ENCODE data around the gene ZCCHC2. TPM values are rescaled to one million over a fixed set of nuclear protein-coding genes. Genes with fewer than 3 reads are reported as not detected.
A peak's percentile ranks its signal among the peaks of the same experiment; 100 is the strongest.

The ZCCHC2 gene
- total RNA-seq, 2 donors from 2014 or later, result 14.4 to 16.9 TPM

- H3K9ac ChIP-seq (ENCODE audit: extremely low read depth, low read length, poor library complexity, severe bottlenecking), result no peak overlapping the region
- TF ChIP-seq, protein P1, sequence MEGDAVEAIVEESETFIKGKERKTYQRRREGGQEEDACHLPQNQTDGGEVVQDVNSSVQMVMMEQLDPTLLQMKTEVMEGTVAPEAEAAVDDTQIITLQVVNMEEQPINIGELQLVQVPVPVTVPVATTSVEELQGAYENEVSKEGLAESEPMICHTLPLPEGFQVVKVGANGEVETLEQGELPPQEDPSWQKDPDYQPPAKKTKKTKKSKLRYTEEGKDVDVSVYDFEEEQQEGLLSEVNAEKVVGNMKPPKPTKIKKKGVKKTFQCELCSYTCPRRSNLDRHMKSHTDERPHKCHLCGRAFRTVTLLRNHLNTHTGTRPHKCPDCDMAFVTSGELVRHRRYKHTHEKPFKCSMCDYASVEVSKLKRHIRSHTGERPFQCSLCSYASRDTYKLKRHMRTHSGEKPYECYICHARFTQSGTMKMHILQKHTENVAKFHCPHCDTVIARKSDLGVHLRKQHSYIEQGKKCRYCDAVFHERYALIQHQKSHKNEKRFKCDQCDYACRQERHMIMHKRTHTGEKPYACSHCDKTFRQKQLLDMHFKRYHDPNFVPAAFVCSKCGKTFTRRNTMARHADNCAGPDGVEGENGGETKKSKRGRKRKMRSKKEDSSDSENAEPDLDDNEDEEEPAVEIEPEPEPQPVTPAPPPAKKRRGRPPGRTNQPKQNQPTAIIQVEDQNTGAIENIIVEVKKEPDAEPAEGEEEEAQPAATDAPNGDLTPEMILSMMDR (conservative IDR thresholded peaks at IDR 0.05), result peak; percentile 97
- no peak overlapping the region for H3K27ac Mint-ChIP-seq
- H3K27me3 ChIP-seq (ENCODE audit: control insufficient read depth, insufficient read depth, low read length, poor library complexity, severe bottlenecking), result no peaks in the 10 kb centered on the region
- no peaks in the 10 kb centered on the region for H3K36me3 Mint-ChIP-seq (ENCODE audit: low read depth)
- 38 to 68% methylated on average over 5 to 14 of the region's 14 CpGs for WGBS, 2 experiments (ENCODE audit: insufficient coverage in 1 of 2, insufficient read length in 1 of 2)
- no peaks in the 10 kb centered on the region for H3K27me3 Mint-ChIP-seq (ENCODE audit: insufficient read depth)
- peaks cover 9% of the 10 kb centered on the region for H3K4me1 Mint-ChIP-seq
- H3K4me3 ChIP-seq (ENCODE audit: low read length), result no peak overlapping the region
- no peaks in the 10 kb centered on the region for H3K9me3 ChIP-seq (ENCODE audit: control insufficient read depth, low read length)
- DNase-seq, result peak; percentile 90
- H3K27ac ChIP-seq (ENCODE audit: low read depth, low read length), result no peak overlapping the region
- no peaks in the 10 kb centered on the region for H3K9me3 Mint-ChIP-seq
- H3K4me1 ChIP-seq (ENCODE audit: control insufficient read depth, insufficient read depth, low read length), result no peaks in the 10 kb centered on the region
- no peak overlapping the region for H3K4me3 Mint-ChIP-seq
- H3K36me3 ChIP-seq (ENCODE audit: control insufficient read depth, insufficient read depth, low read length), result no peaks in the 10 kb centered on the region
These were observed 63.4 kb downstream of the ZCCHC2 start for GRCh38 chr18:62586151-62586774.

- H3K4me3 ChIP-seq (ENCODE audit: low read length), result no peak overlapping the region
- H3K4me3 Mint-ChIP-seq, result no peak overlapping the region
- no peak overlapping the region for H3K27ac ChIP-seq (ENCODE audit: low read depth, low read length)
- TF ChIP-seq, protein P1 (conservative IDR thresholded peaks at IDR 0.05), result peak; percentile 25
- 93 to 94% methylated on average over 14 to 19 of the region's 19 CpGs for WGBS, 2 experiments (ENCODE audit: insufficient coverage in 1 of 2, insufficient read length in 1 of 2)
- H3K9me3 Mint-ChIP-seq, result peaks cover 2% of the 10 kb centered on the region
- H3K36me3 ChIP-seq (ENCODE audit: control insufficient read depth, insufficient read depth, low read length), result no peaks in the 10 kb centered on the region
- H3K4me1 ChIP-seq (ENCODE audit: control insufficient read depth, insufficient read depth, low read length), result no peaks in the 10 kb centered on the region
- no peaks in the 10 kb centered on the region for H3K27me3 Mint-ChIP-seq (ENCODE audit: insufficient read depth)
- no peak overlapping the region for H3K27ac Mint-ChIP-seq
- no peaks in the 10 kb centered on the region for H3K36me3 Mint-ChIP-seq (ENCODE audit: low read depth)
- peaks cover 9% of the 10 kb centered on the region for H3K4me1 Mint-ChIP-seq
- DNase-seq, result no peak
- H3K9ac ChIP-seq (ENCODE audit: extremely low read depth, low read length, poor library complexity, severe bottlenecking), result no peak overlapping the region
- no peaks in the 10 kb centered on the region for H3K27me3 ChIP-seq (ENCODE audit: control insufficient read depth, insufficient read depth, low read length, poor library complexity, severe bottlenecking)
- no peaks in the 10 kb centered on the region for H3K9me3 ChIP-seq (ENCODE audit: control insufficient read depth, low read length)
These were observed 64.1 kb downstream of the ZCCHC2 start for GRCh38 chr18:62586781-62587487.

DNA sequence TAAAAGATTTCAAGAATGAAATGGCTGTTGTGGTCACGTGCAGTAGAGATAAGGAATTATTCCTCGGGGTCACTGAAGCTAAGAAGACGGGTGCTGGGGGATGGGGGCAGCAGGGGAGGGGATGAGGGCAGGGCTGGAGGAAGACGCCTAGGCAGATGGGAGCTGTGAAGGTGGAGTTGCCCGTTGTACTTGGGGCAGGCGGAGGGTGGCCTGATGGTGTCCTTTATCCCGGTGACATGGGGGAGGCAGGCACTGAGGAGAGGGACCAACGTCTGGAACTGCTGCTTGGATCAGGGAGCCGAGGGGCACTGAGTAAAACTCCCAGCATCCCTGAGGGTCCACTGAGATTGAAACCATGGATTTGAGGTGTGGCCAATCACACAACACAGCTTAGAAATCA is 64.9 kb downstream of the ZCCHC2 start:
- Histone ChIP-seq H3K27me3 (ENCODE audit: control insufficient read depth, insufficient read depth, low read length, poor library complexity, severe bottlenecking) (no peaks in the 10 kb centered on the region), H3K9ac (ENCODE audit: extremely low read depth, low read length, poor library complexity, severe bottlenecking) (no peak overlapping the region), H3K27ac (ENCODE audit: low read depth, low read length) (no peak overlapping the region), H3K4me3 (ENCODE audit: low read length) (no peak overlapping the region), H3K4me1 (ENCODE audit: control insufficient read depth, insufficient read depth, low read length) (no peaks in the 10 kb centered on the region), H3K36me3 (ENCODE audit: control insufficient read depth, insufficient read depth, low read length) (no peaks in the 10 kb centered on the region), H3K9me3 (ENCODE audit: control insufficient read depth, low read length) (peaks cover 1% of the 10 kb centered on the region)
- Mint-ChIP-seq H3K9me3 (peaks cover 4% of the 10 kb centered on the region), H3K27ac (no peak overlapping the region), H3K36me3 (ENCODE audit: low read depth) (no peaks in the 10 kb centered on the region), H3K4me3 (no peak overlapping the region), H3K27me3 (ENCODE audit: insufficient read depth) (no peaks in the 10 kb centered on the region), H3K4me1 (peaks cover 9% of the 10 kb centered on the region)
- TF ChIP-seq, protein P1 (conservative IDR thresholded peaks at IDR 0.05), result no peak
- no peak for DNase-seq
- 81 to 91% methylated on average over 5 to 9 of the region's 9 CpGs for WGBS, 2 experiments (ENCODE audit: insufficient coverage in 1 of 2, insufficient read length in 1 of 2)

Data from endodermal cell (in vitro differentiated cells).